ENCODE data around the gene ALKBH3.
A peak's percentile ranks its signal among the peaks of the same experiment; 100 is the strongest.

Gene ALKBH3

GRCh38 chr11:43880640-43881159, at the start of gene ALKBH3:
Gene ALKBH3 (plus strand): TSS chr11:43880831. CDS start chr11:43882653, 1,822 bp downstream.
- DNase-seq (ENCODE audit: low read depth in 2 of 3, low spot score in 2 of 3): peak; percentile 75 to 79 (median 77)

- peak in 2 of 3 experiments; percentile 4 to 11 for DNase-seq (ENCODE audit: low read depth in 2 of 3, low spot score in 2 of 3)
Measured at GRCh38 chr11:43830928-43831440, 49.6 kb upstream of the ALKBH3 start.

GRCh38 chr11:43832536-43832935, 48.1 kb upstream of the ALKBH3 start:
- no peak for DNase-seq (ENCODE audit: low read depth in 2 of 3, low spot score in 2 of 3)

GRCh38 chr11:43833657-43834073, 47.0 kb upstream of the ALKBH3 start:
- no peak for DNase-seq (ENCODE audit: low read depth in 2 of 3, low spot score in 2 of 3)

- no peak for DNase-seq (ENCODE audit: low read depth in 2 of 3, low spot score in 2 of 3)
Measured at GRCh38 chr11:43834286-43834685, 46.3 kb upstream of the ALKBH3 start.

- DNase-seq (ENCODE audit: low read depth in 2 of 3, low spot score in 2 of 3): no peak
Measured at GRCh38 chr11:43835104-43835503, 45.5 kb upstream of the ALKBH3 start.

- DNase-seq (ENCODE audit: low read depth in 2 of 3, low spot score in 2 of 3): no peak
Measured at GRCh38 chr11:43837879-43838278, 42.8 kb upstream of the ALKBH3 start.

- DNase-seq (ENCODE audit: low read depth in 2 of 3, low spot score in 2 of 3): no peak
Measured at GRCh38 chr11:43842021-43842420, 38.6 kb upstream of the ALKBH3 start.

GRCh38 chr11:43845816-43846215, 34.8 kb upstream of the ALKBH3 start:
- DNase-seq (ENCODE audit: low read depth in 2 of 3, low spot score in 2 of 3): no peak

- peak in 1 of 3 experiments; percentile 7 for DNase-seq (ENCODE audit: low read depth in 2 of 3, low spot score in 2 of 3)
Measured at GRCh38 chr11:43852057-43852636, 28.5 kb upstream of the ALKBH3 start.

GRCh38 chr11:43853781-43854180, 26.9 kb upstream of the ALKBH3 start:
- DNase-seq (ENCODE audit: low read depth in 2 of 3, low spot score in 2 of 3): no peak

GRCh38 chr11:43856993-43857392, 23.6 kb upstream of the ALKBH3 start:
- DNase-seq (ENCODE audit: low read depth in 2 of 3, low spot score in 2 of 3): no peak

- no peak for DNase-seq (ENCODE audit: low read depth in 2 of 3, low spot score in 2 of 3)
Measured at GRCh38 chr11:43861141-43861540, 19.5 kb upstream of the ALKBH3 start.

- DNase-seq (ENCODE audit: low read depth in 2 of 3, low spot score in 2 of 3): no peak
Measured at GRCh38 chr11:43866520-43866919, 14.1 kb upstream of the ALKBH3 start.

- DNase-seq (ENCODE audit: low read depth in 2 of 3, low spot score in 2 of 3): no peak
Measured at GRCh38 chr11:43866969-43867368, 13.7 kb upstream of the ALKBH3 start.

GRCh38 chr11:43868852-43869567, 11.6 kb upstream of the ALKBH3 start:
- DNase-seq (ENCODE audit: low read depth in 2 of 3, low spot score in 2 of 3): no peak

GRCh38 chr11:43871051-43871450, 9.6 kb upstream of the ALKBH3 start:
- DNase-seq (ENCODE audit: low read depth in 2 of 3, low spot score in 2 of 3): no peak

- no peak for DNase-seq (ENCODE audit: low read depth in 2 of 3, low spot score in 2 of 3)
Measured at GRCh38 chr11:43872995-43873394, 7.6 kb upstream of the ALKBH3 start.

- DNase-seq (ENCODE audit: low read depth in 2 of 3, low spot score in 2 of 3): no peak
Measured at GRCh38 chr11:43874078-43874477, 6.6 kb upstream of the ALKBH3 start.

GRCh38 chr11:43874738-43875137, 5.9 kb upstream of the ALKBH3 start:
- DNase-seq (ENCODE audit: low read depth in 2 of 3, low spot score in 2 of 3): no peak

GRCh38 chr11:43879789-43880639, 617 bp upstream of the ALKBH3 start:
- no peak for DNase-seq (ENCODE audit: low read depth in 2 of 3, low spot score in 2 of 3)

Data from activated CD8-positive, alpha-beta memory T cell treated with anti-CD3 and anti-CD28 coated beads for 48 hours (primary cell).